ENCODE data around the gene SNAPC4. TPM values are rescaled to one million over a fixed set of nuclear protein-coding genes. Genes with fewer than 3 reads are reported as not detected.

Gene SNAPC4
- total RNA-seq, 6 experiments from 2014 or later: 3.8 to 6.5 (median 5.4) TPM

DNA sequence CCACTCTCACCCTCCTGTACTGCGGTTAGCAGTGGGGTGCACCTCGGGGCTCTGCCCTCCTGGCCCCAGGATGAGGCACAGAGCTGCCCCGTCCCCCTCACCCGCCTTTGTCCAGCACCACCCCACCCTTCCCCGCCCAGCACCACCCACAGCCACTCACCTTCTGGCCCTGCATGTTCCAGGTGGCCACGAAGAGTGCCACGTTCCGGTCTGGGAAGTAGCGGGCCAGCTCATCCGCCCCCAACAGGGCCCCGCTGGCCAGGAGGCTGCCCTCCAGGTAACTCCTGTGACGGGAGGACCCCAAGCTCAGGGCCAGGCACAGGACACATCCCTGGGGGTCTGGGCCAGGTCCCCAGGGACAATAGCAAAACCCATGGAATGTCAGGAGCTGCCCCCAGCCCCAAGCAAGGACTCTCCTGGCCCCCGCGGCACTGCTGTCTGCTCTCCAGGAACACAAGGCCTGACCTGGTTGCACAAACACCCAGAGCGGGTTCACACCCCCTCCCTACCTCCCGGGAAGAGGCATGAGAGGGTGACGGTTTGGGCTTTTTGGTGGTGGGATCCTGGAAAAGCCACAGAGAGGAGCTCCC is 34.7 kb upstream of the SNAPC4 start:
- H3K4me3 ChIP-seq: no peak overlapping the region
- peaks cover 0 to 21% (median 5%) of the 10 kb centered on the region in 4 donors for H3K4me1 ChIP-seq
- 82% methylated on average over 5 of the region's 17 CpGs for WGBS (ENCODE audit: insufficient coverage, low coverage, low lambda C conversion rate, missing lambda C conversion rate)
- TF ChIP-seq, protein P1, sequence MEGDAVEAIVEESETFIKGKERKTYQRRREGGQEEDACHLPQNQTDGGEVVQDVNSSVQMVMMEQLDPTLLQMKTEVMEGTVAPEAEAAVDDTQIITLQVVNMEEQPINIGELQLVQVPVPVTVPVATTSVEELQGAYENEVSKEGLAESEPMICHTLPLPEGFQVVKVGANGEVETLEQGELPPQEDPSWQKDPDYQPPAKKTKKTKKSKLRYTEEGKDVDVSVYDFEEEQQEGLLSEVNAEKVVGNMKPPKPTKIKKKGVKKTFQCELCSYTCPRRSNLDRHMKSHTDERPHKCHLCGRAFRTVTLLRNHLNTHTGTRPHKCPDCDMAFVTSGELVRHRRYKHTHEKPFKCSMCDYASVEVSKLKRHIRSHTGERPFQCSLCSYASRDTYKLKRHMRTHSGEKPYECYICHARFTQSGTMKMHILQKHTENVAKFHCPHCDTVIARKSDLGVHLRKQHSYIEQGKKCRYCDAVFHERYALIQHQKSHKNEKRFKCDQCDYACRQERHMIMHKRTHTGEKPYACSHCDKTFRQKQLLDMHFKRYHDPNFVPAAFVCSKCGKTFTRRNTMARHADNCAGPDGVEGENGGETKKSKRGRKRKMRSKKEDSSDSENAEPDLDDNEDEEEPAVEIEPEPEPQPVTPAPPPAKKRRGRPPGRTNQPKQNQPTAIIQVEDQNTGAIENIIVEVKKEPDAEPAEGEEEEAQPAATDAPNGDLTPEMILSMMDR (IDR thresholded peaks at IDR 0.05): no peak
- no peak for TF ChIP-seq POLR2A (IDR thresholded peaks at IDR 0.05)
- no peaks in the 10 kb centered on the region for H3K9me3 ChIP-seq
- H3K27me3 ChIP-seq: no peaks in the 10 kb centered on the region
- H3K36me3 ChIP-seq: peaks cover 0 to 9% (median 3%) of the 10 kb centered on the region in 4 donors
- ATAC-seq: no peak
- no peak overlapping the region for H3K27ac ChIP-seq
- no peak for DNase-seq
- intact Hi-C loops (cut with DNase I): no loop called here

DNA sequence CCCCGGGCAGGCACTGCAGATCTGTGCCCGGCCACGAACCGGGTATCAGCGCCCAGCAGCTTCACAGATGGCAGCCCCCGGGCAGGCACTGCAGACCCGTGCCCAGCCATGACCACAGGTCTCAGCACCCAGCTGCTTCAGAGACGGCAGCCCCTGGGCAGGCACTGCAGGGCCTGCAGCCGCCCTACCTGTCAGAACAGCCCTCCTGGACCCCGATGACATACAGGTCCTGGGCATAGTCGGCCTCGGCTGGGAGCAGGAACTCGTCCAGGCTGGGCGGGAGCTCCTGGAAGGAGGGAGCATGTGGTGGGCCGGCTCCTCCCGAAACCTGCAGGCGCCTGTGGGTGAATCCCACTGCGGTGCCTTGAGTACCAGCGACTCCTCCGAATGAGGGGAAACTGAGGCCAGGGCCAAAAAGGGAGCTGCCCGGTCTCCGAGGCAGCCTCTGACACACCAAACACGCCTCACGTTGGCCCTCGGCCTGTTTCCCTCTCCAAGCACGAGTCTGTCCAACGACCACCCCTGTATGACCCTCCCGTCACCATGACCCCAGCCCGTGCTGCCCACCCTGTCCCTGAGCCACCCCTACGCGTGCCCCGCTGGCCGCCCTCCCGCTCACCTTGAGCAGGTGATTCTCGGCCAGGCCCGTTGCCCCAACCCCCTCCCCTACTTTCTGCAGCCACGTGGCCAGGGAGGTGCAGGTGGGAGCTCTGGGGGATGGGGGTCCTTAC is 34.0 kb upstream of the SNAPC4 start:
- H3K27me3 ChIP-seq: no peaks in the 10 kb centered on the region
- ATAC-seq: no peak
- TF ChIP-seq POLR2A (IDR thresholded peaks at IDR 0.05): no peak
- TF ChIP-seq, protein P1 (IDR thresholded peaks at IDR 0.05): no peak
- H3K4me3 ChIP-seq: no peak overlapping the region
- 94% methylated on average over 10 of the region's 37 CpGs for WGBS (ENCODE audit: insufficient coverage, low coverage, low lambda C conversion rate, missing lambda C conversion rate)
- DNase-seq: no peak
- H3K4me1 ChIP-seq: peaks cover 0 to 21% (median 5%) of the 10 kb centered on the region in 4 donors
- H3K9me3 ChIP-seq: no peaks in the 10 kb centered on the region
- H3K36me3 ChIP-seq: peaks cover 0 to 13% (median 3%) of the 10 kb centered on the region in 4 donors
- intact Hi-C loops (cut with DNase I): no loop called here
- no peak overlapping the region for H3K27ac ChIP-seq

DNA sequence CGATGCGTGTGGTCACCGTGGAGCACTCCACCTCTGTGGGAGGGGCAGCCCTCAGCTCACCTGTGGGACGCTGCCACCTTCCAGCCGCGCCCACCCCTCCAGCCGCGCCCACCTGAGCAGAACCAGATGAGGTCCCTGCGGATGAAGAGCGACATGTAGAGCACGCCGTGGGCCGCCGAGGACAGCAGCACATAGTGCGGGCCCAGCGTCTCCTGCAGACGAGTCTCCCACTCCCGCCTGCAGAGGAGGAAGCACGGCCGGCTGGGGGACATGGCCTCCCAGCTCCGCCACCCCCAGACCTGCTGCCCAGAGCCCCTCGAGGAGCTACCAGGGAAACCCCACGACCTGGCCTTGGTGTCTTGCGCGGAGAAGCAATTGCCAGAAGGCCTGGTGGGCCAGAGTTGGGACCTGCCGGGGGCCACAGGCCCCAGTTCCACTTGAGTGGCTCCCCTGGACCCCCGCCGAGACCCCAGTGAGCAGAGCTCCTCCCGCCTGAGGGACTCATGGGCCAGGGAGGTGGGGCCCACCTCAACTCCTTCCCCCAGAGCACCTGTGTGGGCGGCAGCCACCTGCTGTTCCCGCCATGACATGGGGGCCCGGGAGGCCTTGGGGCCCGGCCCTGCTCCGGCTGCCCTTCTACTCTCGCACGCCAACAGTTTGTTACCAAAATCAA is 33.2 kb upstream of the SNAPC4 start:
- intact Hi-C loops (cut with DNase I): no loop called here
- ATAC-seq (no peak), DNase-seq (no peak)
- H3K4me3 ChIP-seq: no peak overlapping the region
- TF ChIP-seq POLR2A (IDR thresholded peaks at IDR 0.05): no peak
- TF ChIP-seq, protein P1 (IDR thresholded peaks at IDR 0.05): no peak
- no peaks in the 10 kb centered on the region for H3K27me3 ChIP-seq
- no peak overlapping the region for H3K27ac ChIP-seq
- no peaks in the 10 kb centered on the region for H3K9me3 ChIP-seq
- peaks cover 0 to 14% (median 2%) of the 10 kb centered on the region in 4 donors for H3K4me1 ChIP-seq
- 89% methylated on average over 7 of the region's 36 CpGs for WGBS (ENCODE audit: insufficient coverage, low coverage, low lambda C conversion rate, missing lambda C conversion rate)
- H3K36me3 ChIP-seq: peaks cover 0 to 13% (median 3%) of the 10 kb centered on the region in 4 donors

DNA sequence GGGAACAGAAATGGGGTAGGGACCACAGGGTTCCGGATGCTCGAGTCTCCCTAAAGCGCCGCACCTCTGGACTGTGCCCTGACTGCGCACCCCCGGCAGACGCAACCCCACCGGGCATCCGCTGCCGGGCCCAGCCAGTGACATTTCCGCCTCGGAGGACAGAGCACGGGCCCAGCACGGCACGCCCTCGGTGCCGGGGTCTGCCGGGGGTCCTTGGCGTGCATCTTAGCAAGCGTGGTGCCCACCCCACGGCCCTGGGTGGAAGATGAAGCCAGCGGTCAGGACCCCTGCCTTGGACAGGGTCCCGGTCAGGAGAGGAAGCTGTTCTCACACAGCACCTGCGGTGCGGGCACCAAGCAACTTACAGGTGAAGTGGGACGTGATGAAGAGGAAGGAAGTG is 32.6 kb upstream of the SNAPC4 start:
- TF ChIP-seq, protein P1 (IDR thresholded peaks at IDR 0.05): no peak
- TF ChIP-seq POLR2A (IDR thresholded peaks at IDR 0.05): no peak
- no peak for DNase-seq
- Histone ChIP-seq H3K4me3 (no peak overlapping the region), H3K9me3 (no peaks in the 10 kb centered on the region), H3K36me3 (peaks cover 0 to 13% (median 3%) of the 10 kb centered on the region in 4 donors), H3K27ac (no peak overlapping the region), H3K27me3 (no peaks in the 10 kb centered on the region), H3K4me1 (peaks cover 0 to 8% (median 0%) of the 10 kb centered on the region in 4 donors)
- 96% methylated on average over 7 of the region's 26 CpGs for WGBS (ENCODE audit: insufficient coverage, low coverage, low lambda C conversion rate, missing lambda C conversion rate)
- intact Hi-C loops (cut with DNase I): no loop called here
- ATAC-seq: no peak
